Raji (cell line): Measurements from ENCODE around the gene DICER1.

Experiments used
- POLR2A ChIP-seq: IDR thresholded peaks from 2 replicates; pipeline ENCODE4 v1.6.1; 2011; ENCODE audit warnings: low read depth, low read length, control low read depth; ENCODE audit not compliant: insufficient read depth

DICER1 gene

DNA sequence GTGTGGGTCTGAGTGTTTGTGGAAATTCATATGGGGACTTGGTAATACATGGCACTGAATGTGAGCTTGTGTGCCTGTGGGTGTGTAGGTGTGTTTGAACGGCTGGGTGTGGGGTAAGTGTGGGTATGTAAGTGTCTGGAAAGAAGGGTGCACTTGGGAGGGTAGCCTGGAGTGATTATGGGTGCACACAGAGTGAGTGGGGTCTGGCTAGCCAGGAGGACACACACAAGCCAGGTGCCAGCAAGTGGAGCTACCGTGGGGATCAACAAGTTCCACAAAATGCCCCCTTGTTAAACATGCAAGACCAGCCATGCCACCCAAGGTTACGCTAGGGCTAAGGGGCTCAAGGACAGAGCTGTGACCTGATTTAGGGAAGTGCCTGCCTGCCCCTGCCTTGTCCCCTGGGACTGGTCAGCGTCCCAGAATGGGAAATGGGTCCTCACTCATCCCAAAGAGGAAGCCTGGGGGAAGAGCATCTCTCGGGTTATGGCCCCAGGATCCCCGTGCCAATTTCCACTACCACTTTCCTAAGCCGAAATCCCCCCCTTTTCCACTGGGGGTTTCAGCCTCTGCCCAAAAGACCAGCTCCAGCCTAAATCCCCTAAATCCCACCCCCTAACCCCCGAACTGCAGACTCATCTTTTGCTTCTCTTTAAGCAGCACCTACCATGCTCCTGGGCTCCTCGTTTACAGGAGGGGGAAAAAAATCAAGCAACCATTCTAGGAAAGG is 118.6 kb downstream of the DICER1 start:
- no peak for TF ChIP-seq POLR2A

- TF ChIP-seq POLR2A = no peak
Observed at GRCh38 chr14:95037273-95037672, 120.1 kb downstream of the DICER1 start.
